ENCODE measurements around the gene PNCK. TPM values are rescaled to one million over a fixed set of nuclear protein-coding genes. Genes with fewer than 3 reads are reported as not detected.

Gene PNCK
- total and polyA plus RNA-seq, 9 donors, result 0.51 to 5.9 (median 1.3) TPM; not detected in 1

- Histone ChIP-seq H3K4me3 (no peak overlapping the region), H3K4me1 (ENCODE audit: insufficient read depth) (no peaks in the 10 kb centered on the region), H3K27me3 (no peaks in the 10 kb centered on the region), H3K36me3 (no peaks in the 10 kb centered on the region), H3K9me3 (no peaks in the 10 kb centered on the region), H3K27ac (no peak overlapping the region)
- intact Hi-C loops (cut with DNase I), result loop anchor here in 2 of 4 donors (10.0 kb wide), 2 partner anchors 107 to 117 kb away; no protein-coding TSS in a partner anchor
- WGBS, 3 donors, result 20 to 26% (median 23%) methylated on average over 21 to 31 of the region's 31 CpGs
- TF ChIP-seq CTCF (IDR thresholded peaks at IDR 0.05) (no peak), EP300 (IDR thresholded peaks at IDR 0.05) (no peak), POLR2A (IDR thresholded peaks at IDR 0.05) (no peak)
- peak in 2 of 5 donors; percentile 29 to 52 for DNase-seq
Measured at GRCh38 chrX:153662266-153662665, 11.3 kb downstream of the PNCK start.

GRCh38 chrX:153659268-153659667, 14.3 kb downstream of the PNCK start:
- intact Hi-C loops (cut with DNase I), result no loop called here
- 77 to 89% (median 78%) methylated on average over 3 of the region's 3 CpGs for WGBS, 3 donors
- Histone ChIP-seq H3K4me1 (ENCODE audit: insufficient read depth) (no peaks in the 10 kb centered on the region), H3K27me3 (no peaks in the 10 kb centered on the region), H3K9me3 (peaks cover 0 to 1% of the 10 kb centered on the region in 2 donors), H3K4me3 (no peak overlapping the region), H3K27ac (no peak overlapping the region), H3K36me3 (no peaks in the 10 kb centered on the region)
- TF ChIP-seq CTCF (IDR thresholded peaks at IDR 0.05) (no peak), EP300 (IDR thresholded peaks at IDR 0.05) (no peak), POLR2A (IDR thresholded peaks at IDR 0.05) (no peak)
- no peak for DNase-seq

- Histone ChIP-seq H3K27ac (no peak overlapping the region), H3K4me3 (no peak overlapping the region), H3K4me1 (ENCODE audit: insufficient read depth) (no peaks in the 10 kb centered on the region), H3K36me3 (no peaks in the 10 kb centered on the region), H3K9me3 (peaks cover 0 to 7% of the 10 kb centered on the region in 2 donors), H3K27me3 (no peaks in the 10 kb centered on the region)
- intact Hi-C loops (cut with DNase I), result no loop called here
- no peak for TF ChIP-seq POLR2A (IDR thresholded peaks at IDR 0.05)
- TF ChIP-seq EP300 (IDR thresholded peaks at IDR 0.05), result no peak
- no peak for TF ChIP-seq CTCF (IDR thresholded peaks at IDR 0.05)
- WGBS, 3 donors, result 84 to 88% (median 84%) methylated on average over 9 of the region's 9 CpGs
- no peak for DNase-seq
Measured at GRCh38 chrX:153657161-153657560, 16.5 kb downstream of the PNCK start.

- no peak for DNase-seq
- intact Hi-C loops (cut with DNase I), result no loop called here
- peaks cover 0 to 7% of the 10 kb centered on the region in 2 donors for H3K9me3 ChIP-seq
- H3K4me1 ChIP-seq (ENCODE audit: insufficient read depth), result no peaks in the 10 kb centered on the region
- H3K27ac ChIP-seq, result no peak overlapping the region
- H3K27me3 ChIP-seq, result no peaks in the 10 kb centered on the region
- TF ChIP-seq POLR2A (IDR thresholded peaks at IDR 0.05), result no peak
- TF ChIP-seq CTCF (IDR thresholded peaks at IDR 0.05), result no peak
- no peak for TF ChIP-seq EP300 (IDR thresholded peaks at IDR 0.05)
- 76 to 83% (median 82%) methylated on average over 2 of the region's 2 CpGs for WGBS, 3 donors
- no peaks in the 10 kb centered on the region for H3K36me3 ChIP-seq
- H3K4me3 ChIP-seq, result no peak overlapping the region
Measured at GRCh38 chrX:153653556-153653955, 20.1 kb downstream of the PNCK start.
